HepG2 (cell line): ENCODE results near the gene RFFL. TPM values are rescaled to one million over a fixed set of nuclear protein-coding genes. Genes with fewer than 3 reads are reported as not detected.
A peak's percentile ranks its signal among the peaks of the same experiment; 100 is the strongest.

ENCODE experiments used
- CHD2 ChIP-seq: IDR thresholded peaks from 2 replicates; pipeline ENCODE4 v1.6.1; 2011; ENCODE audit warnings: low read depth, low read length, improper control_type of control experiment
- GABPB1 ChIP-seq: IDR thresholded peaks from 2 replicates; pipeline ENCODE4 v1.6.1; 2016; ENCODE audit warnings: mild to moderate bottlenecking, missing genetic modification reagents, moderate library complexity, missing compliant biosample characterization
- GATA4 ChIP-seq: sonication (generic); IDR thresholded peaks from 2 replicates; pipeline ENCODE4 v1.6.1; 2016; ENCODE audit warnings: antibody characterized with exemption, low read depth, borderline replicate concordance
- GMEB2 ChIP-seq: IDR thresholded peaks from 2 replicates; pipeline ENCODE4 v1.6.1; 2016; ENCODE audit warnings: missing biosample characterization, missing genetic modification reagents, low read depth
- HNF4A ChIP-seq: sonication (generic); formaldehyde crosslinking; IDR thresholded peaks from 2 replicates; pipeline ENCODE4 v1.4.0; 2020; ENCODE audit warnings: missing genetic modification reagents
- NR2C2 ChIP-seq: sonication (generic); formaldehyde crosslinking; IDR thresholded peaks from 2 replicates; pipeline ENCODE4 v1.4.0; 2020; ENCODE audit warnings: missing genetic modification reagents, mild to moderate bottlenecking, moderate library complexity, borderline replicate concordance
- NR2F1 ChIP-seq, 2 experiments: fragments of 450-650 bp in 1 of 2; formaldehyde crosslinking in 1 of 2; IDR thresholded peaks; 2 replicates each; pipeline versions ENCODE4 v1.5.0 to v1.6.1; 2016 to 2020; ENCODE audit warnings: mild to moderate bottlenecking in 1 of 2, missing compliant biosample characterization in 1 of 2, missing genetic modification reagents in 1 of 2, moderate library complexity in 1 of 2
- NR2F6 ChIP-seq, 2 experiments: IDR thresholded peaks; 2 replicates each; pipeline ENCODE4 v1.6.1; 2016; ENCODE audit warnings: antibody characterized with exemption in 1 of 2, mild to moderate bottlenecking in 1 of 2
- PAXIP1 ChIP-seq: sonication (generic); formaldehyde crosslinking; conservative IDR thresholded peaks from 2 replicates; pipeline ENCODE4 v1.4.0; 2020; ENCODE audit warnings: mild to moderate bottlenecking, missing genetic modification reagents, moderate library complexity
- PCBP2 ChIP-seq: fragments of 200-400 bp; formaldehyde crosslinking; optimal IDR thresholded peaks from 2 replicates; pipeline ENCODE3; 2018; ENCODE audit warnings: low read length, low read depth; ENCODE audit not compliant: poor library complexity, severe bottlenecking
- PHF8 ChIP-seq: sonication (generic); formaldehyde crosslinking; IDR thresholded peaks from 2 replicates; pipeline ENCODE4 v1.5.0; 2020; ENCODE audit warnings: missing genetic modification reagents
- RXRB ChIP-seq: IDR thresholded peaks from 2 replicates; pipeline ENCODE4 v1.6.1; 2016; ENCODE audit warnings: borderline replicate concordance, missing genetic modification reagents, missing compliant biosample characterization
- SALL1 ChIP-seq: sonication (generic); formaldehyde crosslinking; IDR thresholded peaks from 2 replicates; pipeline ENCODE4 v1.8.0; 2022; ENCODE audit warnings: mild to moderate bottlenecking, missing genetic modification reagents
- SMAD3 ChIP-seq: sonication (generic); formaldehyde crosslinking; IDR thresholded peaks from 2 replicates; pipeline ENCODE4 v1.4.0; 2020; ENCODE audit warnings: missing genetic modification reagents
- TFE3 ChIP-seq: IDR thresholded peaks from 2 replicates; pipeline ENCODE4 v1.6.1; 2016
- TP53 ChIP-seq: sonication (generic); formaldehyde crosslinking; conservative IDR thresholded peaks from 2 replicates; pipeline ENCODE4 v1.4.0; 2020; ENCODE audit warnings: missing genetic modification reagents
- XBP1 ChIP-seq: sonication (generic); formaldehyde crosslinking; IDR thresholded peaks from 2 replicates; pipeline ENCODE4 v1.5.0; 2020; ENCODE audit warnings: missing genetic modification reagents
- ZNF205 ChIP-seq: IDR thresholded peaks from 2 replicates; pipeline ENCODE4 v1.6.1; 2018; ENCODE audit warnings: missing biosample characterization, missing genetic modification reagents
- ZNF580 ChIP-seq: IDR thresholded peaks from 2 replicates; pipeline ENCODE4 v1.6.1; 2016; ENCODE audit warnings: low read depth, borderline replicate concordance
- ZNF639 ChIP-seq: conservative IDR thresholded peaks from 2 replicates; pipeline ENCODE4 v1.6.1; 2018; ENCODE audit warnings: missing genetic modification reagents
- ZNF737 ChIP-seq: sonication (generic); formaldehyde crosslinking; IDR thresholded peaks from 2 replicates; pipeline ENCODE4 v1.5.0; 2020; ENCODE audit warnings: missing genetic modification reagents, mild to moderate bottlenecking, borderline replicate concordance
- polyA plus RNA-seq, 8 experiments: library from polyadenylated mRNA; depleted of rRNA in 3 of 8; stranded (reverse) in 7 of 8; unstranded in 1 of 8; fragments of >200 nt; fragmentation: Illumina TruSeq in 4 of 8; extraction: Trizol in 4 of 8; gene quantifications; 2 replicates each; pipeline versions ENCODE4 v1.2.1 to v1.2.3, GENCODE V29; 2011 to 2016; ENCODE audit warnings: low read depth in 4 of 8, missing spikeins in 1 of 8, mixed read lengths in 1 of 8; ENCODE audit not compliant: insufficient read depth in 1 of 8
- total RNA-seq, 5 experiments: library from RNA; depleted of rRNA; stranded (reverse); fragments of >200 nt; fragmentation: Illumina TruSeq; extraction: Trizol; gene quantifications; 2 replicates each; pipeline ENCODE4 v1.2.3, GENCODE V29; 2016; ENCODE audit warnings: low read depth in 1 of 5

RFFL gene
- total and polyA plus RNA-seq, 2 of the 13 experiments (the other 11 are each of a cell fraction or from before 2014, with no cell fraction given), result 24.3 to 48.6 TPM

- no peak for TF ChIP-seq GMEB2
- peak; percentile 50; the same call in 1 of the 2 replicates for TF ChIP-seq ZNF639 (CRISPR knock-in tag)
- no peak for TF ChIP-seq XBP1 (CRISPR knock-in tag)
- TF ChIP-seq RXRB (CRISPR knock-in tag), result peak; percentile 91
- TF ChIP-seq NR2F1 (CRISPR knock-in tag; IDR thresholded peaks at IDR 0.05), result peak; percentile 85 to 87
- no peak for TF ChIP-seq TP53 (CRISPR knock-in tag)
- TF ChIP-seq PAXIP1 (CRISPR knock-in tag), result peak; percentile 37; the same call in 1 of the 2 replicates
- TF ChIP-seq PCBP2, result no peak
- no peak for TF ChIP-seq ZNF737
- TF ChIP-seq HNF4A (CRISPR knock-in tag), result peak; percentile 45
- no peak for TF ChIP-seq CHD2
- TF ChIP-seq TFE3 (CRISPR knock-in tag), result no peak
- peak; percentile 89 for TF ChIP-seq NR2F6 (IDR thresholded peaks at IDR 0.05)
- peak; percentile 96 for TF ChIP-seq NR2F6 (CRISPR knock-in tag; IDR thresholded peaks at IDR 0.05)
- TF ChIP-seq PHF8 (CRISPR knock-in tag), result no peak
- TF ChIP-seq ZNF580 (CRISPR knock-in tag), result 0 out of 2 replicates have a peak, but pooled peaks have one; percentile 29
- TF ChIP-seq GABPB1 (CRISPR knock-in tag), result peak; percentile 25; the same call in 1 of the 2 replicates
- TF ChIP-seq GATA4, result no peak
- peak; percentile 73 for TF ChIP-seq SALL1 (CRISPR knock-in tag)
- TF ChIP-seq NR2C2, result peak; percentile 62
- peak; percentile 69; the same call in 1 of the 2 replicates for TF ChIP-seq ZNF205 (CRISPR knock-in tag)
- peak; percentile 36; the same call in 1 of the 2 replicates for TF ChIP-seq SMAD3
Observed at GRCh38 chr17:35086931-35087573, 23.5 kb upstream of the RFFL start (continued).
